DND-41 (cell line): ENCODE data around the gene UNC13D.

ENCODE experiments used
- ATAC-seq: fragments of 200-7000 bp; cut with Tn5 transposase; 3 replicates; pipeline ENCODE4 v1.9.1; 2021; ENCODE audit warnings: low read depth; ENCODE audit not compliant: insufficient read depth
- DNase-seq: peaks from one replicate; pipeline ENCODE4 v3.0.0-alpha.2; 2020
- H2AFZ ChIP-seq: 2 replicates; pipeline ENCODE4 v1.6.0; 2012; ENCODE audit warnings: low read depth, low read length
- H3K27ac ChIP-seq: 2 replicates; pipeline ENCODE4 v1.5.1; 2012; ENCODE audit warnings: low read length, inconsistent platforms
- H3K27me3 ChIP-seq: fragments of 200-600 bp; sonication (generic); 2 replicates; pipeline ENCODE4 v1.6.0; 2012; ENCODE audit warnings: low read length, mild to moderate bottlenecking, inconsistent platforms; ENCODE audit not compliant: insufficient read depth, poor library complexity
- H3K36me3 ChIP-seq: 2 replicates; pipeline ENCODE4 v1.5.1; 2012; ENCODE audit warnings: low read length, inconsistent platforms; ENCODE audit not compliant: insufficient read depth
- H3K4me1 ChIP-seq: 2 replicates; pipeline ENCODE4 v1.5.1; 2012; ENCODE audit warnings: mild to moderate bottlenecking, low read length; ENCODE audit not compliant: insufficient read depth
- H3K4me2 ChIP-seq: 2 replicates; pipeline ENCODE4 v1.6.0; 2012; ENCODE audit warnings: mild to moderate bottlenecking, moderate library complexity, low read length, inconsistent platforms; ENCODE audit not compliant: insufficient read depth
- H3K4me3 ChIP-seq, 2 experiments: fragments of 200-600 bp in 1 of 2; shearing (Covaris generic) in 1 of 2; 2 replicates each; pipeline ENCODE4 v1.5.1; 2012 to 2016; ENCODE audit warnings: inconsistent platforms in 2 of 2, low read length in 2 of 2, mild to moderate bottlenecking in 2 of 2, low read depth in 1 of 2, moderate library complexity in 1 of 2
- H3K79me2 ChIP-seq: 2 replicates; pipeline ENCODE4 v1.6.0; 2012; ENCODE audit warnings: low read length, inconsistent platforms; ENCODE audit not compliant: insufficient read depth
- H3K9ac ChIP-seq: 2 replicates; pipeline ENCODE4 v1.6.0; 2012; ENCODE audit warnings: low read depth, mild to moderate bottlenecking, inconsistent platforms, low read length, moderate library complexity
- H3K9me3 ChIP-seq: 2 replicates; pipeline ENCODE4 v1.5.1; 2012; ENCODE audit warnings: low read length, moderate library complexity, mild to moderate bottlenecking, inconsistent platforms; ENCODE audit not compliant: insufficient read depth, severe bottlenecking
- H4K20me1 ChIP-seq: 2 replicates; pipeline ENCODE4 v1.6.0; 2012; ENCODE audit warnings: low read length; ENCODE audit not compliant: insufficient read depth
- EZH2 ChIP-seq: IDR thresholded peaks from 3 replicates; pipeline ENCODE4 v1.6.1; 2012; ENCODE audit warnings: borderline replicate concordance, low read depth, mild to moderate bottlenecking, moderate library complexity, low read length, inconsistent platforms; ENCODE audit not compliant: severe bottlenecking
- TF ChIP-seq, protein P1 (sequence below): IDR thresholded peaks from 2 replicates; pipeline ENCODE4 v1.5.1; 2012; ENCODE audit warnings: borderline replicate concordance, low read length, moderate library complexity, mild to moderate bottlenecking; ENCODE audit not compliant: poor library complexity, severe bottlenecking; ENCODE audit errors: extremely low read depth

Gene UNC13D

DNA sequence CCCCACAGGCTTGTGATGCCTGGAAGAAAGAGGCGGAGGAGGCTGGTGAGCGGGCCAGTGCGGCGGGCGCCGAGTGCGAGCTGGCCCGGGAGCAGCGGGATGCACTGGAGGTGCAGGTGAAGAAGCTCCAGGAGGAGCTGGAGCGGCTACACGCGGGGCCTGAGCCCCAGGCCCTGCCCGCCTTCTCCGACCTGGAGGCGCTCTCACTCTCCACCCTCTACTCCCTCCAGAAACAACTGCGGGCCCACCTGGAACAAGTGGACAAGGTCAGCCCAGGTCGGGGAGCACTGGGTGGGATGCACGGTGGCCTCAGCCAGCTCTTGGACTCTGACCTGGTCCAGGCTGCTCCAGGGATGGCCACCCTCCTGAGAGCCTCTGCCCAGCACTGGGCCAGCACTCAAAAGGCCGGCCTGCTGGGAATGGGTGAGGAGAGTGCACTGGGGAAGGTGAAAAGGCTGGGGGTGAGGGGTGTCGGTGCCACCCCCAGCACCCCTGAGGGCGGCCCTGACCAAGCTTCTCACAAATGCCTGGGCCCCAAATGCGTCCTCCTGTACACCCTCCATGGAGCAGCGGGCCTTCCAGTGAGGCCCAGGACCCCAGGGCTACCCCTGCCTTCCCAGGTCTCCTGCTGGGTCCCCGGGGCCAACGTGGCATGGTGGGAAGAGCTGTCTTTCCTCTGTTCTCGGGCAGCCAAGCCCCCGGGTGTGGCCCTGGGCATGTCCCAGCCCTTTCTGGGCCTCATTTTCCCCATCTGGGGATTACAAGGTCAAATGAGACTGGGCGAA lies 20.8 kb downstream of the UNC13D start:
- peaks cover 5% of the 10 kb centered on the region; the same call in 1 of the 2 replicates for H4K20me1 ChIP-seq
- H3K27ac ChIP-seq, result no peak overlapping the region
- no peaks in the 10 kb centered on the region for H3K79me2 ChIP-seq
- H3K4me3 ChIP-seq, result no peak overlapping the region
- peaks cover 92% of the 10 kb centered on the region for H3K36me3 ChIP-seq
- DNase-seq (no peak), ATAC-seq (no peak)
- H3K9ac ChIP-seq, result no peak overlapping the region
- no peaks in the 10 kb centered on the region for H3K9me3 ChIP-seq
- no peak overlapping the region for H2AFZ ChIP-seq
- TF ChIP-seq EZH2, result no peak
- TF ChIP-seq, protein P1, sequence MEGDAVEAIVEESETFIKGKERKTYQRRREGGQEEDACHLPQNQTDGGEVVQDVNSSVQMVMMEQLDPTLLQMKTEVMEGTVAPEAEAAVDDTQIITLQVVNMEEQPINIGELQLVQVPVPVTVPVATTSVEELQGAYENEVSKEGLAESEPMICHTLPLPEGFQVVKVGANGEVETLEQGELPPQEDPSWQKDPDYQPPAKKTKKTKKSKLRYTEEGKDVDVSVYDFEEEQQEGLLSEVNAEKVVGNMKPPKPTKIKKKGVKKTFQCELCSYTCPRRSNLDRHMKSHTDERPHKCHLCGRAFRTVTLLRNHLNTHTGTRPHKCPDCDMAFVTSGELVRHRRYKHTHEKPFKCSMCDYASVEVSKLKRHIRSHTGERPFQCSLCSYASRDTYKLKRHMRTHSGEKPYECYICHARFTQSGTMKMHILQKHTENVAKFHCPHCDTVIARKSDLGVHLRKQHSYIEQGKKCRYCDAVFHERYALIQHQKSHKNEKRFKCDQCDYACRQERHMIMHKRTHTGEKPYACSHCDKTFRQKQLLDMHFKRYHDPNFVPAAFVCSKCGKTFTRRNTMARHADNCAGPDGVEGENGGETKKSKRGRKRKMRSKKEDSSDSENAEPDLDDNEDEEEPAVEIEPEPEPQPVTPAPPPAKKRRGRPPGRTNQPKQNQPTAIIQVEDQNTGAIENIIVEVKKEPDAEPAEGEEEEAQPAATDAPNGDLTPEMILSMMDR, result no peak
- H3K27me3 ChIP-seq, result no peaks in the 10 kb centered on the region
- no peaks in the 10 kb centered on the region for H3K4me1 ChIP-seq
- H3K4me2 ChIP-seq, result no peak overlapping the region

DNA sequence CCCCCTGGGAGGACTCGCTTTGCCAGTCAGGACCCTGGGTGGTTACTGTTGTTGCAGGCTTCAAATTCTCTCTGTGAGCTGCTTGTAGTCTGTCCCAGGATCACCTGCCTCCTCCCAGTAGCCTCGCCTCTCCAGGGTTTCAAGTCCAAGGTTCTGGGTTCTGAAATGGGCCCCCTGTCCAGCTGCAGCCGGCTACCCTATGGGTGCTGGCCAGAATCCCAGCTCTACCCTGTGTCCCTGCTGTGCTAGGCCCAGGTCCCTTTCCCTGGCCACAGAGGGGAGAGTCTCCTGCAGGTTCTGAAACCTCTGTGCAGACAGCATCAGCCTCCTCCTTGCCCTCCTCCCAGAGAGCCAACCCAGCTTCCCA lies 21.4 kb downstream of the UNC13D start:
- H3K9me3 ChIP-seq, result no peaks in the 10 kb centered on the region
- TF ChIP-seq, protein P1, result no peak
- TF ChIP-seq EZH2, result no peak
- peaks cover 5% of the 10 kb centered on the region; the same call in 1 of the 2 replicates for H4K20me1 ChIP-seq
- DNase-seq (no peak), ATAC-seq (no peak)
- no peak overlapping the region for H3K9ac ChIP-seq
- no peak overlapping the region for H3K27ac ChIP-seq
- H3K79me2 ChIP-seq, result no peaks in the 10 kb centered on the region
- no peak overlapping the region for H2AFZ ChIP-seq
- no peak overlapping the region for H3K4me3 ChIP-seq
- peaks cover 93% of the 10 kb centered on the region for H3K36me3 ChIP-seq
- no peaks in the 10 kb centered on the region for H3K27me3 ChIP-seq
- no peaks in the 10 kb centered on the region for H3K4me1 ChIP-seq
- no peak overlapping the region for H3K4me2 ChIP-seq

- Histone ChIP-seq H3K9ac (no peak overlapping the region), H3K79me2 (no peaks in the 10 kb centered on the region), H4K20me1 (peaks cover 5% of the 10 kb centered on the region; the same call in 1 of the 2 replicates), H3K4me1 (no peaks in the 10 kb centered on the region), H3K27me3 (no peaks in the 10 kb centered on the region), H3K27ac (no peak overlapping the region), H3K4me2 (no peak overlapping the region), H3K9me3 (no peaks in the 10 kb centered on the region), H3K4me3 (no peak overlapping the region), H3K36me3 (peaks cover 93% of the 10 kb centered on the region), H2AFZ (no peak overlapping the region)
- DNase-seq, result no peak
- no peak for ATAC-seq
- no peak for TF ChIP-seq EZH2
- TF ChIP-seq, protein P1, result no peak
Measured at GRCh38 chr17:75822119-75822799, 21.9 kb downstream of the UNC13D start.
